WTC11 (cell line): ENCODE data around the gene HMBS.
"Not testable (repeated sequence)": the region's sequence is repeated elsewhere in the genome, so short reads cannot be mapped to it uniquely, and the experiment has no call there.

ENCODE experiments used
- CTCF ChIP-seq: fragments of 200-600 bp; IDR thresholded peaks from 2 replicates; pipeline ENCODE4 v1.8.0; 2022; ENCODE audit warnings: antibody characterized with exemption
- ZNF121 ChIP-seq: sonication (generic); formaldehyde crosslinking; IDR thresholded peaks from 2 replicates; pipeline ENCODE4 v1.8.0; 2023; ENCODE audit warnings: missing genetic modification reagents

GRCh38 chr11:119039471-119039870, 45.2 kb upstream of the HMBS start:
- TF ChIP-seq CTCF; ZNF121 (CRISPR knock-in tag): not testable (repeated sequence)
